Measurements from ENCODE around the gene DNAJC17.

DNAJC17 gene

DNA sequence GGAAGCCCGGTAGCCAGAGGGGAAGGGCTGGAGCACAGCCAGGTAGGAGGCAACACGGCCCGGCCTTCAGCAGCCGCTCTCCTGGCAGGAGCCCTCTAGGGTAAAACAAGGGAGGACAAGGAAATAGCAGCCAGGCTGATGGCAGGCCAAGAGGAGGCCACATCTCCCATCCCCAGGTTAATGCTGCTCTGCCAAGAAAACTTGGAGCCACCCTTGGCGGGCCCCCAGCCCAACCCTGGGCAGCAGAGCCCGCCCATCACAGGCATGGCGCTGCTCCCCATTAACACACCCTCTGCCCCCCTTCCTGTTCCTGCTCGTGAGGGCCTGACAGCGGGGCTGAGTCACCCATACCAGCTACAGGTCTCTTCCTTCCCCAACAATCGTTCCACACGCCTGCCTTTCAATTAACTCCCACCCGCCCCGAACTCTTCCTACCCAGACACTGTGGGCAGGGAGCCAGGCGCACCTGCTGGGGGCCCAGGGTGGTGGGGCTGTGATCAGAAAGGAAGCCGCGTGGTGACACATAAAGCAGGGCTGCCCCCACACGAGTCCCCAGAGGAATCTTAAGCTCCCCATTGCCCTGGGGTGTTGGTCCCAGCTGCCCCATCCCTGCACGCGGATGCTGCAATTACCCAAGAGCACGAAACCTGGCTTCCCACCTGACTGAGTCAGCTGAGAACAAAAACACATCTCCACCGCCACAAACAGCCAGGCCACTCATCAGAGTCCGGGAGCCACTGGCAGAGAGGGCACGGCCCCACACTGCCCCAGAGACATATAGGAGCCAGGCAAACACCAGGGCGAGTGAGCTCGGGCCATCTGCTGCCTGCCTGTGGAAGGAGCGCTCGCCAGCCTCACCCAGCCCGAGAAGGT, 37.8 kb downstream of the DNAJC17 start, which contains the start of gene C15orf62:
Gene C15orf62, plus strand, starts transcription at position 707 of the 873 bp plus-strand sequence. CDS start 516 bp downstream, outside the sequence.
- peak; percentile 95 for DNase-seq (ENCODE audit: low read depth)
- H3K4me3 ChIP-seq (ENCODE audit: low read depth, low read length): no peak within 1 kb of the TSS

DNA sequence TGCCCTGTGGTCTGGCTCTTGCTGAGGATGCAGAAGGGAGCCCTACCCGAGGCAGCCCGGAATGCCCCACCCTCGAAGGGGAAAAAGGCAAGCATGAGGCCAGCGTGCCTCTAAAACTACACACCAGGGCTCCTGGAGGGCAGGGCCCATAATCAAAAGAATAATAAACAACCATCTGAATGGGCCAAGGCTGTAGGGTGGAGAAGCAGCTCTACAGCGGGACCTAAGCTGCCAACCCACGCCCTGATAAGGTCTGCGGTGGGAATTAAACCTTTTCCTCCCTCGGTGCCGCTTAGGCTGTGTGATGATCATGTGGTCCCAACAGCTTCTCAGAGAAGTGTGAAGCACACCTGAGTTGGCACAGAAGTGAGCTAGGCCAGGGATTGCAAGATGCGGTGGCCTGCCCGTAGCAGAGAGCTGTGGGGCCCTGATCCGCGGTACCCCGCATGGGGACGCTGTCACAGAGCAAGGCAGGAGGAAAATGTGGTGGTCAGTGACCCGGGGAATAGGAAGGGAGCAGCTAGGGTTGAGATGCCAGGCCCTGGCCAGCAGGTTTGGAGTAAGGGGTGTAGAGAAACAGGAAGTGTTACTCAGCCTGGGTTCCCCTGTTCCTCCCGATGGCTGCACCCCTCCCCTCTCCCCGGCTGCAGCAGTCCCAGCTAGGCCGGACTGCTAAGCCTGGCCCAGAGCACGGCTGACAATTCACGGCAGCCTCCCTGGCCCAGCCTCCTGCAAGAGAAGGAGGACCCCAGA, 38.6 kb downstream of the DNAJC17 start:
- DNase-seq (ENCODE audit: low read depth): peak; percentile 64
- H3K4me3 ChIP-seq (ENCODE audit: low read depth, low read length): no peak overlapping the region

More for the DNA sequence above, 37.8 kb downstream of the DNAJC17 start, which contains the start of gene C15orf62:
- peak; percentile 48; the same call in 1 of the 2 replicates for TF ChIP-seq MYC (IDR thresholded peaks at IDR 0.05; ENCODE audit: low read depth, low read length)
- TF ChIP-seq POLR2A (IDR thresholded peaks at IDR 0.05; ENCODE audit: extremely low read depth, insufficient read length): no peak
- TF ChIP-seq, protein P1, sequence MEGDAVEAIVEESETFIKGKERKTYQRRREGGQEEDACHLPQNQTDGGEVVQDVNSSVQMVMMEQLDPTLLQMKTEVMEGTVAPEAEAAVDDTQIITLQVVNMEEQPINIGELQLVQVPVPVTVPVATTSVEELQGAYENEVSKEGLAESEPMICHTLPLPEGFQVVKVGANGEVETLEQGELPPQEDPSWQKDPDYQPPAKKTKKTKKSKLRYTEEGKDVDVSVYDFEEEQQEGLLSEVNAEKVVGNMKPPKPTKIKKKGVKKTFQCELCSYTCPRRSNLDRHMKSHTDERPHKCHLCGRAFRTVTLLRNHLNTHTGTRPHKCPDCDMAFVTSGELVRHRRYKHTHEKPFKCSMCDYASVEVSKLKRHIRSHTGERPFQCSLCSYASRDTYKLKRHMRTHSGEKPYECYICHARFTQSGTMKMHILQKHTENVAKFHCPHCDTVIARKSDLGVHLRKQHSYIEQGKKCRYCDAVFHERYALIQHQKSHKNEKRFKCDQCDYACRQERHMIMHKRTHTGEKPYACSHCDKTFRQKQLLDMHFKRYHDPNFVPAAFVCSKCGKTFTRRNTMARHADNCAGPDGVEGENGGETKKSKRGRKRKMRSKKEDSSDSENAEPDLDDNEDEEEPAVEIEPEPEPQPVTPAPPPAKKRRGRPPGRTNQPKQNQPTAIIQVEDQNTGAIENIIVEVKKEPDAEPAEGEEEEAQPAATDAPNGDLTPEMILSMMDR (IDR thresholded peaks at IDR 0.05; ENCODE audit: low read depth, low read length): no peak
- TF ChIP-seq, protein P2, sequence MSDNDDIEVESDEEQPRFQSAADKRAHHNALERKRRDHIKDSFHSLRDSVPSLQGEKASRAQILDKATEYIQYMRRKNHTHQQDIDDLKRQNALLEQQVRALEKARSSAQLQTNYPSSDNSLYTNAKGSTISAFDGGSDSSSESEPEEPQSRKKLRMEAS (IDR thresholded peaks at IDR 0.05; ENCODE audit: low read depth, low read length): peak; percentile 54

DNA sequence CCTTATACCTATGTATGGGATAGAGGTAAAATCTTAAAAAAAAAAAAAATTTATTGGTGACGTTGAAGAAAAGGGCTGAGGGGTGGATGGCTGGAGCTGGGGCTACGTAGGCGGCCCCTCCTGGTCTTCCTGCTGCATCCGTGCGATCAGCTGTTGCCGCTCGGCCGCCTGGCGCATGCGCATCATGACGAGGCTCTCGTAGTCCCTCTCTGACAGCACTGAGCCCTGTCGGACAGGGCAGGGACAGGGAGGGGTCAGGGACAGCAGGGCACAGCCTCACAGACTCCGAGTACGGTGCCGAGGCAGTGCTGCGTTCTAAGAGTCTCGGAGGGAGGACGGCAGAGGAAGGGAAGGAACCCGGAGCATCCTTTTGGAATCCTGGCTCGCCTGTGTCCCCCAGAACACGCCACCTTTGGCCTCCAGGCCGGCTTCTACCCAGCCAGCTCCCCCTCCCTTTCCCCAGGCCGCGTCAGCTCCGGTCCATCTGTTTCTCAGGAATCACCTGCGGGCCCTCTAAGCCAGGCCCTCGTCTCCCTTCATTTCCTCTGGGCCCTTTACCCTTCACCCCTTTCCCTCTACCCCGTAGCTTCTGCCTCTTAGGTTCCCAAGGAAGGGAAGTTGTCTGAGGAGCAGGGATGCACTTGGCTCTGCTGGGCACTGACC, 39.3 kb downstream of the DNAJC17 start:
- TF ChIP-seq, protein P1 (IDR thresholded peaks at IDR 0.05; ENCODE audit: low read depth, low read length): no peak
- TF ChIP-seq, protein P2 (IDR thresholded peaks at IDR 0.05; ENCODE audit: low read depth, low read length): no peak
- TF ChIP-seq MYC (IDR thresholded peaks at IDR 0.05; ENCODE audit: low read depth, low read length) (no peak), POLR2A (IDR thresholded peaks at IDR 0.05; ENCODE audit: extremely low read depth, insufficient read length) (no peak)
- no peak overlapping the region for H3K4me3 ChIP-seq (ENCODE audit: low read depth, low read length)
- no peak for DNase-seq (ENCODE audit: low read depth)

More for the DNA sequence above, 38.6 kb downstream of the DNAJC17 start:
- TF ChIP-seq POLR2A (IDR thresholded peaks at IDR 0.05; ENCODE audit: extremely low read depth, insufficient read length) (no peak), MYC (IDR thresholded peaks at IDR 0.05; ENCODE audit: low read depth, low read length) (no peak)
- TF ChIP-seq, protein P2 (IDR thresholded peaks at IDR 0.05; ENCODE audit: low read depth, low read length): no peak
- TF ChIP-seq, protein P1 (IDR thresholded peaks at IDR 0.05; ENCODE audit: low read depth, low read length): no peak

DNA sequence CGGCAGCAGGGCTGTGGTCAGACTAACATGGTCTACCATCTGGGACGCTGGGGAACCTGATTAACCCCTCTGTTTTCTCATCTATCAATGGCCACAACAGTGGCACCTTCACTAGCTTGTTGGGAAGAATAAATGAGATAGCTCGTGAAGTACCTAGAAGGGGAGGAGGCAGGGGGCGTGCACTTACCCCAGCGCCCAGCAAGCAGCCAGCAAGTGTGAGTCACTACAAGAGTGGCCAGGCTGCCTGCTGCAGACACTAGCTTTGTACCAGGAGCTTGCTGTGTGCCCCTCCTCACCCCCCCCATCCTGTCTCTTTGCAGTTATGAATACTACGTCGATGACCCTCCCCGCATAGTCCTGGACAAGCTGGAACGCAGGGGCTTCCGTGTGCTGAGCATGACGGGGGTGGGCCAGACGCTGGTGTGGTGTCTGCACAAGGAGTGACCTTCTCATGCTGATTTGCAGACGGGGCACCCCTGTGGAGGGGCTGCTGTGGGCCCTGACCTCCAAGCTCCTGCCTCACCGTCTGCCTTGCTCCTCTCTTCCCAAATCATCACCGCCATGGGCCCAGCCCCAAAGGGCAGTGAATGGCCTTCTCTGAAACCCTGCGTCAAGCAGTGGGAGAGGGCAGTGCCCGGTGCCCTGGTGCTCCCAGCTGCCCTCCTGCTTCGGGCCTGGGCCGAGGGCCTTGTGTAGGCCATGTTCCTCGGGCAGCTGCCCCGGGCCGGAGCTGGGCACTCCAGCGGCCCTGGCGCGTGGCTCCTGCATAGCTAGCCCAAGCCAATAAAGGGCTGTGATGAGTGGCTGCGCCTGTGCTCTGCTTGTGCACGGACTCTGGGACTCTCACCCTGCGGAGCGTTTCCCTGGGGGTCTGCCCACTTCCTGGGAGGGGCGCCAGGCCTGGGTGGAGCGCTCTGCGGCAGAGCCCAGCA, 40.1 kb downstream of the DNAJC17 start:
- TF ChIP-seq, protein P1 (IDR thresholded peaks at IDR 0.05; ENCODE audit: low read depth, low read length): no peak
- TF ChIP-seq, protein P2 (IDR thresholded peaks at IDR 0.05; ENCODE audit: low read depth, low read length): no peak
- TF ChIP-seq POLR2A (IDR thresholded peaks at IDR 0.05; ENCODE audit: extremely low read depth, insufficient read length) (no peak), MYC (IDR thresholded peaks at IDR 0.05; ENCODE audit: low read depth, low read length) (no peak)
- no peak overlapping the region for H3K4me3 ChIP-seq (ENCODE audit: low read depth, low read length)
- DNase-seq (ENCODE audit: low read depth): peak; percentile 74

All from NB4 (cell line).